ENCODE data around the gene MRPL28.

MRPL28 gene

GRCh38 chr16:320206-320605 lies 50.1 kb downstream of the MRPL28 start:
- no peaks in the 10 kb centered on the region for H3K4me1 ChIP-seq (ENCODE audit: control insufficient read depth, insufficient read depth, low read length, unreplicated experiment)
- H3K79me2 ChIP-seq (ENCODE audit: control insufficient read depth, insufficient read depth, low read length, unreplicated experiment), result peaks cover 25% of the 10 kb centered on the region
- H3K36me3 ChIP-seq (ENCODE audit: insufficient read depth, low read length), result no peaks in the 10 kb centered on the region; the same call in 1 of the 2 replicates
- H3K27ac ChIP-seq (ENCODE audit: low read depth, low read length), result no peak overlapping the region
- no peaks in the 10 kb centered on the region for H3K27me3 ChIP-seq (ENCODE audit: insufficient read depth, low read length)
- H3K4me3 ChIP-seq (ENCODE audit: low read depth, low read length), result no peak overlapping the region
- no peak overlapping the region for H2AFZ ChIP-seq (ENCODE audit: low read length, unreplicated experiment)

- H3K79me2 ChIP-seq (ENCODE audit: control insufficient read depth, insufficient read depth, low read length, unreplicated experiment), result peaks cover 19% of the 10 kb centered on the region
- H3K4me1 ChIP-seq (ENCODE audit: control insufficient read depth, insufficient read depth, low read length, unreplicated experiment), result no peaks in the 10 kb centered on the region
- no peak overlapping the region for H3K4me3 ChIP-seq (ENCODE audit: low read depth, low read length)
- no peak overlapping the region for H3K27ac ChIP-seq (ENCODE audit: low read depth, low read length)
- H3K27me3 ChIP-seq (ENCODE audit: insufficient read depth, low read length), result no peaks in the 10 kb centered on the region
- H3K36me3 ChIP-seq (ENCODE audit: insufficient read depth, low read length), result no peaks in the 10 kb centered on the region
- H2AFZ ChIP-seq (ENCODE audit: low read length, unreplicated experiment), result no peak overlapping the region
These were observed 51.7 kb downstream of the MRPL28 start for GRCh38 chr16:318628-319027.

GRCh38 chr16:317583-317982 lies 52.8 kb downstream of the MRPL28 start:
- H3K4me3 ChIP-seq (ENCODE audit: low read depth, low read length), result no peak overlapping the region
- no peak overlapping the region for H3K27ac ChIP-seq (ENCODE audit: low read depth, low read length)
- no peaks in the 10 kb centered on the region for H3K4me1 ChIP-seq (ENCODE audit: control insufficient read depth, insufficient read depth, low read length, unreplicated experiment)
- no peaks in the 10 kb centered on the region for H3K36me3 ChIP-seq (ENCODE audit: insufficient read depth, low read length)
- H2AFZ ChIP-seq (ENCODE audit: low read length, unreplicated experiment), result no peak overlapping the region
- no peaks in the 10 kb centered on the region for H3K27me3 ChIP-seq (ENCODE audit: insufficient read depth, low read length)
- peaks cover 19% of the 10 kb centered on the region for H3K79me2 ChIP-seq (ENCODE audit: control insufficient read depth, insufficient read depth, low read length, unreplicated experiment)
